Transverse colon (tissue), 4 donors: ENCODE results near the gene KRTAP4-8. TPM values are rescaled to one million over a fixed set of nuclear protein-coding genes. Genes with fewer than 3 reads are reported as not detected.
"Not testable (repeated sequence)": the region's sequence is repeated elsewhere in the genome, so short reads cannot be mapped to it uniquely, and the experiment has no call there.

ENCODE experiments used
- DNase-seq: peaks from one replicate; pipeline ENCODE4 v3.0.0-alpha.2; 2019
- H3K27ac ChIP-seq, 4 donors: fragments of 200-600 bp; sonication (generic); 2 replicates each; pipeline ENCODE4 v1.5.1; 2016 to 2018; ENCODE audit warnings: inconsistent platforms in 4 of 4
- H3K27me3 ChIP-seq: fragments of 200-600 bp; sonication (generic); 2 replicates; pipeline ENCODE4 v1.5.1; 2017; ENCODE audit warnings: inconsistent platforms
- H3K36me3 ChIP-seq, 4 donors: fragments of 200-600 bp; sonication (generic); 2 replicates each; pipeline ENCODE4 v1.5.1; 2017 to 2019; ENCODE audit warnings: inconsistent platforms in 4 of 4
- H3K4me1 ChIP-seq, 4 donors: fragments of 200-600 bp; sonication (generic); 2 replicates each; pipeline ENCODE4 v1.5.1; 2017 to 2020; ENCODE audit warnings: inconsistent platforms in 4 of 4
- H3K4me3 ChIP-seq, 4 donors: fragments of 200-600 bp; sonication (generic); 1 replicate in 1 of 4; 2 replicates in 3 of 4; pipeline versions ENCODE4 v1.5.1 to v1.6.1; 2017 to 2019; ENCODE audit warnings: inconsistent platforms in 4 of 4
- H3K9me3 ChIP-seq, 2 donors: fragments of 200-600 bp; sonication (generic); 2 replicates each; pipeline ENCODE4 v1.5.1; 2017 to 2019; ENCODE audit warnings: inconsistent platforms in 2 of 2
- CTCF ChIP-seq, 5 experiments: fragments of 200-600 bp in 3 of 5; fragments of 450-650 bp in 2 of 5; sonication (generic) in 3 of 5; IDR thresholded peaks; 1 replicate in 2 of 5; 2 replicates in 3 of 5; pipeline ENCODE4 v1.5.1; 2016 to 2017; ENCODE audit warnings: antibody characterized with exemption in 5 of 5, inconsistent platforms in 3 of 5, mild to moderate bottlenecking in 2 of 5, moderate library complexity in 1 of 5
- EP300 ChIP-seq: sonication (generic); formaldehyde crosslinking; IDR thresholded peaks from one replicate; pipeline ENCODE4 v1.6.1; 2017; ENCODE audit warnings: antibody characterized with exemption, low read depth
- POLR2A ChIP-seq: fragments of 450-650 bp; IDR thresholded peaks from one replicate; pipeline ENCODE4 v1.6.1; 2016; ENCODE audit warnings: antibody characterized with exemption, mild to moderate bottlenecking, moderate library complexity
- POLR2AphosphoS5 ChIP-seq, 3 donors: sonication (generic); formaldehyde crosslinking; IDR thresholded peaks; one replicate each; pipeline ENCODE4 v1.6.1; 2016; ENCODE audit warnings: antibody characterized with exemption in 3 of 3
- WGBS, 2 donors: methylation state at CpG; one replicate each; pipeline ENCODE4 v1.1.5; 2018; ENCODE audit warnings: low coverage in 1 of 2; 5-methylcytosine and 5-hydroxymethylcytosine counted together
- in situ Hi-C, 4 donors: fragments of 200-750 bp; cut with MboI; loops; one replicate each; pipeline versions ENCODE4 v1.15.0 to v1.15.1; 2017; ENCODE audit warnings: low sequenced_read_pairs in 3 of 4, low pct_ligation_motif_present in 1 of 4, low pct_unique_long_range_greater_than_20kb in 1 of 4
- intact Hi-C: fragments of 100-400 bp; cut with DNase I; formaldehyde crosslinking; loops from one replicate; pipeline ENCODE4 v1.15.1; 2023; ENCODE audit warnings: low total_unique reads
- total RNA-seq, 4 donors: library from RNA; depleted of rRNA; stranded (reverse); fragments of >200 nt; gene quantifications; one replicate each; pipeline ENCODE4 v1.1.0, GENCODE V29; 2016

Gene KRTAP4-8
- total RNA-seq, 4 donors from 2014 or later: not detected

GRCh38 chr17:41140360-41141131 is 42.6 kb upstream of the KRTAP4-8 start, which contains the start of gene KRTAP4-6:
KRTAP4-6 (minus strand) TSS chr17:41140544; CDS start chr17:41140487, 57 bp downstream.
- 66 to 77% methylated on average over 3 to 6 of the region's 6 CpGs for WGBS, 2 donors

DNA sequence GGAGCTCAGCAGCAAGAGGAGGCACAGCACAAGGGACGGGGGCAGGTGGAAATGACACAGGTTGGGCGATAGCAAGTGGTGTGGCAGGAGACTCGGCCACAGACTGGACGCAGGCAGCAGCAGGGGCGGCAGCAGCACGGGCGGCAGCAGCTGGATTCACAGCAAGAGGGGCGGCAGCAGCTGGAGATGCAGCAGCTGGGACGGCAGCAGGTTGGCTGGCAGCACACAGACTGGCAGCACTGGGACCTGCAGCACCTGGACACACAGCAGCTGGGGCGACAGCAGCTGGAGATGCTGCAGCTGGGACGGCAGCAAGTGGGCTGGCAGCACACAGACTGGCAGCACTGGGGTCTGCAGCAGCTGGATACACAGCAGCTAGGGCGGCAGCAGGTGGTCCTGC is 41.9 kb upstream of the KRTAP4-8 start:
- H3K4me3 ChIP-seq, H3K4me1 ChIP-seq, H3K36me3 ChIP-seq, intact Hi-C loops, H3K27ac ChIP-seq, DNase-seq, H3K27me3 ChIP-seq, in situ Hi-C loops: not testable (repeated sequence)
- 87 to 95% methylated on average over 4 to 12 of the region's 12 CpGs for whole genome bisulfite sequencing, 2 donors
- peaks cover 10 to 15% of the 10 kb centered on the region in 2 donors for H3K9me3 ChIP-seq

More at GRCh38 chr17:41140360-41141131, 42.6 kb upstream of the KRTAP4-8 start, which contains the start of gene KRTAP4-6:
- TF ChIP-seq POLR2AphosphoS5 (IDR thresholded peaks at IDR 0.05): no peak
- TF ChIP-seq POLR2A: no peak
- no peak for TF ChIP-seq CTCF (IDR thresholded peaks at IDR 0.05)
- no peak for TF ChIP-seq EP300
- Histone ChIP-seq H3K27me3 (peaks cover 7% of the 10 kb centered on the region), H3K36me3 (no peaks in the 10 kb centered on the region), H3K9me3 (peaks cover 10 to 15% of the 10 kb centered on the region in 2 donors), H3K4me1 (no peaks in the 10 kb centered on the region), H3K4me3 (no peak within 1 kb of the TSS), H3K27ac (no peak within 1 kb of the TSS)
- no peak for DNase-seq
- in situ Hi-C loops (no loop called here), intact Hi-C loops (no loop called here)

GRCh38 chr17:41133880-41134735 is 36.2 kb upstream of the KRTAP4-8 start:
- no peaks in the 10 kb centered on the region for H3K36me3 ChIP-seq
- peaks cover 2% of the 10 kb centered on the region for H3K27me3 ChIP-seq
- no peaks in the 10 kb centered on the region for H3K9me3 ChIP-seq
- intact Hi-C loops: no loop called here
- DNase-seq: no peak
- in situ Hi-C loops: no loop called here
- H3K4me1 ChIP-seq: no peaks in the 10 kb centered on the region
- TF ChIP-seq POLR2AphosphoS5 (IDR thresholded peaks at IDR 0.05) (no peak), EP300 (no peak), POLR2A (no peak), CTCF (IDR thresholded peaks at IDR 0.05) (no peak)
- H3K4me3 ChIP-seq: no peak overlapping the region
- no peak overlapping the region for H3K27ac ChIP-seq
- WGBS, 2 donors: 62 to 65% methylated on average over 2 of the region's 2 CpGs

- Histone ChIP-seq H3K4me3 (no peak overlapping the region), H3K36me3 (no peaks in the 10 kb centered on the region), H3K27ac (no peak overlapping the region), H3K9me3 (no peaks in the 10 kb centered on the region), H3K4me1 (no peaks in the 10 kb centered on the region), H3K27me3 (peaks cover 5% of the 10 kb centered on the region)
- DNase-seq: no peak
- 0 to 78% methylated on average over 1 to 3 of the region's 3 CpGs for WGBS, 2 donors
- no peak for TF ChIP-seq POLR2A
- no peak for TF ChIP-seq CTCF (IDR thresholded peaks at IDR 0.05)
- no peak for TF ChIP-seq EP300
- TF ChIP-seq POLR2AphosphoS5 (IDR thresholded peaks at IDR 0.05): no peak
- intact Hi-C loops: no loop called here
- in situ Hi-C loops: no loop called here
Measured at GRCh38 chr17:41131979-41132378, 34.0 kb upstream of the KRTAP4-8 start.
